Nucleus accumbens (tissue), 56 donors: ENCODE measurements around the gene CCDC93.

Experiments
- DNase-seq, 56 donors: peaks; one replicate each; lab custom pipeline; 2025; lab: John Stamatoyannopoulos, UW

CCDC93 gene, protein sequence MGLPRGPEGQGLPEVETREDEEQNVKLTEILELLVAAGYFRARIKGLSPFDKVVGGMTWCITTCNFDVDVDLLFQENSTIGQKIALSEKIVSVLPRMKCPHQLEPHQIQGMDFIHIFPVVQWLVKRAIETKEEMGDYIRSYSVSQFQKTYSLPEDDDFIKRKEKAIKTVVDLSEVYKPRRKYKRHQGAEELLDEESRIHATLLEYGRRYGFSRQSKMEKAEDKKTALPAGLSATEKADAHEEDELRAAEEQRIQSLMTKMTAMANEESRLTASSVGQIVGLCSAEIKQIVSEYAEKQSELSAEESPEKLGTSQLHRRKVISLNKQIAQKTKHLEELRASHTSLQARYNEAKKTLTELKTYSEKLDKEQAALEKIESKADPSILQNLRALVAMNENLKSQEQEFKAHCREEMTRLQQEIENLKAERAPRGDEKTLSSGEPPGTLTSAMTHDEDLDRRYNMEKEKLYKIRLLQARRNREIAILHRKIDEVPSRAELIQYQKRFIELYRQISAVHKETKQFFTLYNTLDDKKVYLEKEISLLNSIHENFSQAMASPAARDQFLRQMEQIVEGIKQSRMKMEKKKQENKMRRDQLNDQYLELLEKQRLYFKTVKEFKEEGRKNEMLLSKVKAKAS

DNA sequence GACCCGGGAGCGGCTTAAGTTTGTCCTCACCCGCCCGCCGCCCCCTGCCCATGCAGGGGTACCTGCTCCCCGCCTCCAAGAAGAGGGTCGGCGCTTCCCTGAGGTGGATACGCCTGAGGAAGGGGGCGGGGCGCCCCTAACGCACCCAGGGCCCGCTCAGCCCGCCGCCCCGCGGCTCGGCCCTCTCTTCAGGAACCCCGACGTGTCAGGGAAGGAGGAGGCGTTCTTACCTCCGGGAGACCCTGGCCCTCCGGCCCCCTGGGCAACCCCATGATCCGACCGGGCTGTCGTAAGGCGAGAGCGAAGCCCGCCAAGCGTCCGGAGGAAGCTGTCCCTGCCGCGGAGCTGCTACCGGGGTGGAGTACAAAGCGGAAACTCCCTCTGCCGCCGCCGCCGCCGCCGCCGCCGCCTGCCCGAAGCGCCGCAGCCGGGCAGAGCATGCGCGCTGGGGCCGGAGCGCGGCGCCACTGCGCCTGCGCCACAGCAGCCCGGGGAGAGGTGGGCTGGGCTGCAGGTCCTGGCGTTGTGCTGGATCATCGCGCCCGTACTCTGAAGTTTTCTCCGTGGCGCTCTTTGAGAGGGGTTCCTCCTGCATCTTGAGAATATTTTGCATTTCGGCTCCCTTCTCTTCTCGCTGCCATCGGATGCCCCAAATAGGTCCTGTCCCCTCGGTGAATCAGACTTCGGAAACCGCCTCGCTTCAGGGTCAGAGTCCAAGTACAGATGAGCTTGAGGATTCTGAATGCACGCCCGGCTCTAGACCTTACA, at the start of gene CCDC93:
CCDC93 (minus strand) TSS at position 347 of the 768 bp plus-strand sequence; CDS start at position 272, 75 bp downstream.
- peak in 55 of 56 donors; percentile 10 to 86 (median 73) for DNase-seq

DNA sequence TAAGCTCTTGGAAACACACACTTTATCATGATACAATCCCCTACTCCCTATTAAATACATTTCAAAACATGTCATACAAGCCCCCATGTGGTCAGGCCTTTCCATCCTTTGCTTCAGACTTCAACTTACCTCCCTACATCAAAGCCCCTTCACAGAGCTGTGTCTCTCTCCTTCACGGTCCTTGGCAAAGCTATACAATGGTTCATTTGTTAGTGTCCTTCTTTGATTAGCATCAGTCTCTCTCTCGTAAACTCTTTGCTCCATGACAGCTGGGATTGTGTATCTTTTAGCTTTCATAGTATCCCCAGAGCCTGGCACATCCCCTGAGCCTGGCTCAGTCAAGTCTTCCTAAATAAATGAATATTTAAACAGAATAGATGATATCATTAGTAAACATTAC, 48.8 kb upstream of the CCDC93 start:
- no peak for DNase-seq

DNA sequence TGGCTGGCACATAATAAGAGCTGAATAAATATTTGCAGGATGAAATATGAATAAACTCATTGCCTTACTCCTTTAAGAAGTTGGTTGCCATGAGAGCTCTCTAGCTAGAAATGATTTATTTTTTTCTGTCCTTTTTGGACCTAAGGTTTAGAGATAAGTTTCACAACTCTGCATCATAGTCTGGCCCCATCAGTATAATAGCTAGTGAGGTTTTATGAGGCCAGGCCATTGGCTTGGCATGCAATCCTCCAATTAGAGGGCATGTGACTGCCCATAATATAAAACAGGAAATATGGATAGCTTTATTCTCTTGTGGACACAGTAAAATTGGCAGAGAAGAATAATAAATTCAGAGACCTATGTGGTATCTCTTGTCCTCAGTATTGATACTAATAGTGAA, 48.2 kb upstream of the CCDC93 start:
- no peak for DNase-seq

DNA sequence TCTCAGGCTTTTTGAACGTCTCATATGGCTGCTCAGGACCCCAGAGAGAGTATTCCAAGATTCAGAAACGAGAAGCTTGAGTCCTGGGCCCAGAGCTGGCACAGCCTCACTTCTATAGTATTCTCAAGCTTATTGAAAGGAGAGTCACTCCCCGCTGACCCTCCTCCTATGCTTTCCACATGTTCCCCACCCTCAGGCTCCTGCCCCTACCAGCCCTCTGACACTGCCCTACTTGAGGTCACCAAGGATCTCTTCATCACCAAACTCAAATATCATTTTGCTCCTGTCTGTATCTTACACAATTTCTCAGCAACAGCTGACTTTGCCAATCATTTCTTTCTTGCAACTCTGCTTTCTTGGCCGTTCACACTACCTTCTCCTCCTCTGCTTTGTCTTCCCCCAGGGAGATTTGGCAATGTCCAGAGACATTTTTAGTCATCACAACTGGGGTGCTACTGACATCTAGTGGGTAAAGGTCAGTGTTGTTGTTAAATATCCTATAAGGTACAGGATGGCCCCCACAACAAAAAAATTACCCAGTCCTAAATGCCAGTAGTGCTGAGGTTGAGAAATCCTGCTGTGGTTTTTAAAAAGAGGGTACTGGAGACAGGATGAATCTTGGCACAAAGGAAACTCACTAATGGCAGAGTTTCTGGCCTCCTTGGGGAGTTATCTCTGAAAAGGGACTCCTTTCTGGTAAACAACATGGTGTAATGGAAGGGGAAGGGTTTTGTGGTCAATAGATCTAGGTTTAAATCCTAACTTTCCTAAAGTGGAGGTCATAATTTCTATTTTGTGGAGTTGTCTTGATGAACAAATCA, 47.5 kb upstream of the CCDC93 start:
- DNase-seq: no peak

DNA sequence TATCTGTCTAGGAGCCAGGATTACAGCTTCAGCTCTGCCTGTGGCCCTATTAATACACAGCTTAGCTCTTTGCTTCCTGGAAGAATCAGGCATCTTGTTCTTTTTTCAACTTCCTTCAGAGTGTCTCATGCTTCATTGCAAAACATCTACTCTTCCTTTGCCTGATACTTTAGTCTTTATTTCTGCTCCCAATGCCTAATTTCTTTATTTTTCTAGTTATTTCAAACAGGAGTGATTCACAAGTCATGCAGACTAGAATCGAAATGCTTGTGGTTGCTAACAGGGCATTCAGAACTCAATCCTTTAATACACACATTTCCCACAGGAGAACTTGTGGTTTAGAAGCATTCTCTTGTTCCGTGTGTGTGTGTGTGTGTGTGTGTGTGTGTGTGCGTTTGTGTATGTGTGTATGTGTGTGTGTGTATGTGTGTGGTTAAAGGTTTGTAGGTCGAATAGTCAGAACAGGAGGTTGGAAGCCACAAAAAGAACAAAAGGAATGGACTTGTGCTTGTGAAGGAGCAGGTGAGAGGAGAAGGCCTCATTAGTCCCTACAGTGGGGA, 46.1 kb upstream of the CCDC93 start:
- DNase-seq: no peak

DNA sequence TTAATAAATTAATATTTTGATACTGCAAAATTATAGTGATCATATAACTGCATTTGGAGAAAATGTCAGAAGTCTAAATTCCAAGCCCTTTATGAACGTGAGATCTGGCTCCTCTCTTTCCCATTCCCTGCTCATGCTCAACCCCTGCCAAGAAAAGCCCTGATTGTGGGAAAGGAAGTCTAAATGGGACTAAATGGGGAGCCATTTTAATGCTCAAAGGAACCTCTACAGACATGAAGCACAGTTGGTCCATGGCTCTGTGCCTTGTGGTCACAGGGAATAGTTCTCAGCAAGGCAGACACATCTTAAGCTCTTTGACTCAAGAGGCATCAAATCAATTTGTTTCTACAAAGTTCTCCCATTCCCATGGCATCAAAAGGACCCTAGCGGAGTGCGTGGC, 45.1 kb upstream of the CCDC93 start:
- DNase-seq: no peak

DNA sequence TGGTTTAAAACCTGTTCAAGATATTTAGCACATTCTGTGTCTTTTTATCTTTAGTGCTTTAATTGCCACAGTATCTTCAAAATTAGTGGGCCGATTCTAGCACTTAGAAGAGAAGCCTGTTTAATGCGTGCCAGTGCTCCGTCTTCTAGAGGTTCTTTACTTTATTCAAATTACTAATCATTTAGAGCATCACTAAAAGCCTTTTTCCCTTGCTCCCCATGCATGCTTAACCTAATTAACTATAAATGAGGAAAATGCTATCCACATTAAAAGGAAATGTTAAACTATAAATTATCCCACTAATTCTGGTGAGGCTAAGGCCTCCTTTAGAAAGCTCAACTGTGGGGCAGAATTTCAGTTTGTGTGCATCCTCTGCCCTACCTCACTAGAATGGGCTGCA, 42.9 kb upstream of the CCDC93 start:
- no peak for DNase-seq

DNA sequence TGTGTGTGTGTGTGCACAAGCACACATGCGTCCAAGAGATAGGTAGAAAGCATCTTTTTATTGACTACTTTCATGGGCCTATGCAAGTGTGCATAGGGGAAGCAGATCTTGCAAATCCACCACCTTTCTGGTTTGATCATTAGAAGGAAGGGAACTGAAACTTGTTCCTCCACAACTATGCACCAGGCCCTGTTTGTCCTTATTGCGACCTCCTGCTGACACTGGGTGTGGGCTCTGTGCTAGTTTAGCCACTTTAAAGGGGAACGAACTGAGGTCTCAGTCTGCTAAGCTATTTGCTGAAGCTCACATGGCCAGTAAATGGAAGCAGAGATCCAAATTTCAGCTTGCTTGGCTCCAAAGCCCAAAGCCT, 42.3 kb upstream of the CCDC93 start:
- peak in 4 of 56 donors; percentile 3 to 8 (median 6) for DNase-seq

DNA sequence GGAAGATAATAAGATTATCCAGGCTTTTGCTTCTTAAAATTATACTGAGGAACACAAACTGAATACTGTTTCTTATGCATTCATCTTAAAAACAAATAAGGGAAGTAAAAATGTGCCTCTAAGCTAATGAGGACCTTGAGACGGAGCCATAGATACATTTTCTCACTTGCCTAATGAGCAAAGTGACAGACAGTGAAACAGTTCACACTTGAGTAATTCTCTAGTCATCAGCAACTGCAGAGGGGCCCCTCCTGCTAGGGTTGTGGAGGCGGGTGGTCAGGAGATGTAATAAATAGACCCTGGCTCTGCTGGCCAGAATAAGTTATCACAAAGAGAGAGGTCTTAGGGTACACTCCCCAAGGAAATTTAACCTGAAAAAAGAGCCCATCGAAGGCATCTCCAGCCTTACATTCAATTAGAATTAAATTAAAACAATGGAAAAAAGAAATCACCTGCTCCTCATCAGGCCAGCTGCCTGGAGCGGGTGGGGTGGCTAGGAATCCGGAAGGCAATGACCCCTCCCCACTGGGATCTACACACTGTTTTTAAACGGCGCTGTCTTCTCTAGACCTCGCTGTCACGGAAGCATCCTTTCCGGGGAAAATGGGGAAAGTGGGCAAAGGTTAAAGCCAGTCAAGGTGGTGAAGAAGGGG, 41.8 kb upstream of the CCDC93 start:
- DNase-seq: no peak

DNA sequence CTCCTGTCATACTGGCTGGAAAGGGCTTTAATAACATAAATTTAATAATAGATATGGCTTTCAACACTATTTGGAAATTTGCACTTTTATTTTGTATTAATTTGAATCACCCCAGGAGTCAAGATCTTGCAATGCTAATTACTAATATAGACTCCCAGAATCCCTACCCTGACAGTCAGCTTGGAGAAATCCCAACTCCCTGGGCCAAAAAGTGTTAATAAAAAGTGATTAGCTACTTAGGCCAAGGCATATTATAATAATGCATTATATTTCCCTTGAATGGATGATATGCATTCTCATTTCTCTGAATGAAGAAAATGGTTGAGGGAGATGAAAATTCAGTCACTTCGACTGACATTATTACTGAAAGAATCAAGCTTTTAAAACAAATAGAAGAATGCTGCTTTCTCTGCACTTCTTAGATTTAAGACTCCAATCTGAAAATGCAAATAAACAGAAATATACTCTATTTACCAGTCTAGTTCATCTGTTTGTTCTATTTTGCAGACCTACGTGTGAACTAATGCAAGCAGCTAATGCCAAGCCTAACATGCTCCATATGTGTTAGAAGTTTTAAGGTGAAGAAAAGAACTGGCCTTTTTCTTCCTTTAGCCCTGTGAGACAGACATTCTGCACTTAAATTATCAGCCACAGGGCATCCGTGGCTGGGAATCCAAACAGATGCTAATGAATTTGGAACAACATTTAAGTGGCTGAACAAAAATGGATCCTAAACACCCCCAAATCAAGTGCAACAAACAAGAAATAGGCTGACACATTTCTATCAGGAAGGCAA, 40.5 kb upstream of the CCDC93 start:
- no peak for DNase-seq

DNA sequence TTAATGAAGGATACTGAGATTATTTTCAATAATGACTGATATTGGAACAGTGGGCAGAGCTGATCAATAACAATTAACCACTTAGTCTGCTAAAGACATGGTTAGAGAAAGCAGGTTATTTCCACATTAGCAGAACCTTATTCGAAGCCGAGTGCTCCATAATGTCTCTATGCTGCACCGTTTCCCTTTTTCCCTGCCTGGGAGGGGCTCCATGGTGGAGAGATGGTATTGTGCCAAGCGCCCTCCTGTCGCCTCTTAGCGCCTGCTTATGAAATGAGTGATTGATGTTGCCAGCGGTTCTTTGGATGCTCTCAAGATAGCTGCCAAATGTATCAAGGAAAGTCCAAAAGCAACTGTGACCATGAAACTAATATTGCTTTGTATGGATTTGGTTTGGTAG, 39.8 kb upstream of the CCDC93 start:
- no peak for DNase-seq

DNA sequence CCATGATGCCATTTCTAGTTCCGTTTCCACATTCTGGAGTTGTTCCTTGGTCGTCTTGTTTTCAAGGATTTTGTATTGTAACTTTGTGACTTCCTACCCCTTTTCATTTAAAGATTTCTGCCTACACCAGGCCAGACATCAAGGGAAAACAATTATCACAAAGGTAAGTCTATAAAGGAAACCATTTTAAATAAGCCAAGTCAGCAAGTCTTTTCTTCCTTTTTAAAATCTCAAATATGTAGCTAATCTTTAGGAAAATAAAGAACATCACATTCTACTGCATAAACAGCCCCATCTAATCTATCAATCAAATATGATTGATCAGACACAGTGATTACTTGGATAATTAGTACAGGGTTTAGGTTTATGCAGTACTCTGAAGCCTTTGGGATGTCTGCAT, 38.6 kb upstream of the CCDC93 start:
- DNase-seq: no peak

DNA sequence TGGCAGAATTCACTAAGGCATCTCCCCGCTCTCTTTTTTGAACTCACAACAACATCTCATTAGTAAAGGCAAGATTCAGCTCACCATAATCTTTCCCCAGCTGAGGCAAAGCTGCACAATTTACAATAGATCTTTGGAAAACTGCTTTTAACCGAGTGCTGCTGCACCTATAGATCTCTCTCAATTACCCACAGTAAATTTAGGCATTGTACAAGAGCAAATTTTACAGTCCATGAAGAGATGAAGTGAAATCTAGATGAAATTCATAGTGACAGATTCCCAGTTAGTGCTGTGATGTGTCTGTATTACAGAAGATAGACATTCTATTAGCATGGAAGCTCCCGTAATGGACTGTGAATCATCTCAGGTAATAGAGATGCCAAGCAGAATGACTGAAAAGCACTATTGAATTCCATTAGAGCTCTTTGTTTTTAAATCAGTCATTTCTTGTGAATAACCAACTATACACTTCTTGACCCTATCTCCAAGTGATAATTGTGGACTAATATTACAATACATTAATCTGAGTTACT, 38.0 kb upstream of the CCDC93 start:
- no peak for DNase-seq

DNA sequence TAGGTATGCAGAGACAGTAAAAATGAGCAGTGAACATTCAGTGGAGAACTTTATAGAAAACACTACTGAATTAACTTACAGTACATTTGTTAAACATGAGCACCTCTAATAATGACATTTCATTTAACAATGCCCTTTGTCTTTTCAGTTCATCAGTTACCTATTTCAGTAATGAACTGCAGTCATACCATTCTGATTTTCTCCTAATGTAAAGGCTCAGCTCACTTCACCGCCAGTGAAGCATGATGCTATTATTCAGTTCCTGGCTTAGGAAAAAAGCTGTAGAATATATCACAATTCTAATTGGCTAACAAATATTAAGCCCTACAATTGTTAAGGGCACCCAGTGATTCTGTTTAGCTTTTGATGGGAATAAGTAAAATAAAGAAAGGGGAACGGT, 37.1 kb upstream of the CCDC93 start:
- no peak for DNase-seq

DNA sequence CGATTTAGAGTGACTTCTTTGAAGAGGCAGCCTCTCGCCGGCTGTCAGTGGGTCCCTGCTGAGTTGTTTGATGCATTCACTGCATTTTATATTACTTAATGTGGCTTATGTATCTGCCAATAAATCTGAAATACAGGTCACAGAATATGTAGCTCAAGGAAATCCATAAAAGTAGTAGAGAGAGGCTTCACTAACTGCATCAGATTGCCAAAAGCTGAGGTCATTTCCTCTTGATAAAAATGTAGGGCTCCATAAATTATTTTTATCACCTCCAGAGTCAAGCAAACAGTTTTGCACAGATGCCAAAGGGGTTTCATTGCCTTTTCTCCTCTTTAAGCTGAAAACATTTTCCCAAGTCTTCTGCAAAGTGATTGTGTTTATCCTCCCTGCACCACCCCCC, 36.5 kb upstream of the CCDC93 start:
- no peak for DNase-seq

DNA sequence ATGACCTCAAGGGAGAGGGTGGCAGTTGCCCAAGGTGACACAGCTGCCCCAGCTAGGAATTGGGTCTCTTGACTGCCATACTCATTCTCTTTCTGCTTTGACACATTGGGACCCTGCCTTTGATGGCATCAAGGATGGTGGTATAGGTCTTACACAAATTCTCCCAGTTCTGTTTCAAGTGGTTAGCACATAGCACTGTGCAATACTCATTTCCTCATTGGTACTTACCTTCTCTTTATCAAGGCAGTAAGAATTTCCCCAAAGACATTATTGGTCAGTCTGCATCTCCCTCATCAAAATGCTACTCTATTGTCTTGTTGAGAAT, 35.9 kb upstream of the CCDC93 start:
- DNase-seq: no peak

DNA sequence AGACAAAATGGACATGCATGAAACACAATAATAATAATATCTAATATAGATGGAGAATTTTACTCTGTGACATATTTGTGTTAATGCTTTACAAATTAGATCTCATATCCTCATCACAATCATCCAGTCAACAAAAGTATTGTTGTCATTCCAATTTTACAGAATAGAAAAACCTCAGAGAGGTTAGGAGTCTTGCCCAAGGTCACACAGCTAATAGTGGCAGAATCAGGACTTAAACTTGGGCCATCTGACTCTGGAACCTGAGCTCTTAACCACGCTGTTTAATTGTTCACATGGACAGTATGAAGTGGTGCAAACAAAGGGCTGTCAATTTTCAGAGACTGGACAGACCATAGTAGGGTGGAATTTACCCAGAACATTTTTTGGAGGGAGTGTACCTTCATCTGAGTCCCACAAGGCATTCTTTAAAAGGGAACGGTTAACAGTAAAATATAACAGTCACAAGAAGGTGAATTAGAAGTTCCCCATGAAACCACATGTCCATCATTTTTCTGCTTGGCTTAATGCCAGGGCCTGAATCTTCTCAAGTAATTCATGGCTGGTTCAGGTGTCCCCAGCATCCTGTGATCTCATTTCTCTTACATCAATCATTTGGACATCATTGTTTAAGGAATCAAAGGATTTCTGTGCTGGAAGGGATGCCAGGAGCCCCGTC, 35.4 kb upstream of the CCDC93 start:
- no peak for DNase-seq

DNA sequence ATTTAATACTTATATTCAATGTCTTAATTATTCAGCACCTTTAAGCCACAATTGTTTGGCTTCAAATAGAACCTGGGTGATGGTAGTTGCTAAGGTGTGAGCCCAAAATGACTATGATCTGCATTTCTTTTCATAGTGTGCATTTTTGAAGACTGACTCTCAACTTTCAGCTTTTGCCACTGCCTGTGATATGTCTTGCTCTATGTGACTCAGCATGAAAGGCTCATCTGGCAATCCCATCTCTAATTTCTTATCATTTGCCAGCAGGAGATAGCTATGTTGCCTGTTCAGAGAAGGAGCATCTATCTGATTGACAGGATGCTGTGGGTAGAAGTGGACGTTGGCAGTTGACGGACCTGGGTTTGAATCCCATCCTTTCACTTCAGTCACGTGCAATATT, 34.5 kb upstream of the CCDC93 start:
- DNase-seq: no peak
